Stimulated activated naive CD8-positive, alpha-beta T cell treated with anti-CD3 and anti-CD28 coated beads, Interleukin-15, amount 100 ng/mL, for 72 hours (primary cell): ENCODE data around the gene ABCC11.

Experiments used
- ATAC-seq: fragments of 150-1000 bp; cut with Tn5 transposase; 2 replicates; pipeline ENCODE4 v1.10.0; 2021; ENCODE audit warnings: mild to moderate bottlenecking, moderate library complexity
- DNase-seq, 2 donors: peaks; one replicate each; pipeline ENCODE4 v3.0.0; 2021 to 2022
- H3K27ac Mint-ChIP-seq, 2 donors: one replicate each; pipeline ENCODE4 v1.8.0; 2022; ENCODE audit warnings: mild to moderate bottlenecking in 2 of 2, mixed read lengths in 2 of 2, moderate library complexity in 2 of 2
- H3K27me3 Mint-ChIP-seq: one replicate; pipeline ENCODE4 v1.8.0; 2022; ENCODE audit warnings: mixed read lengths
- H3K4me1 Mint-ChIP-seq: one replicate; pipeline ENCODE4 v1.8.0; 2022; ENCODE audit warnings: mild to moderate bottlenecking, mixed read lengths
- H3K4me3 Mint-ChIP-seq, 2 donors: one replicate each; pipeline ENCODE4 v1.8.0; 2022; ENCODE audit warnings: mild to moderate bottlenecking in 2 of 2, mixed read lengths in 2 of 2, moderate library complexity in 1 of 2
- H3K9me3 Mint-ChIP-seq, 2 donors: one replicate each; pipeline ENCODE4 v1.8.0; 2022; ENCODE audit warnings: mixed read lengths in 2 of 2

ABCC11 gene

DNA sequence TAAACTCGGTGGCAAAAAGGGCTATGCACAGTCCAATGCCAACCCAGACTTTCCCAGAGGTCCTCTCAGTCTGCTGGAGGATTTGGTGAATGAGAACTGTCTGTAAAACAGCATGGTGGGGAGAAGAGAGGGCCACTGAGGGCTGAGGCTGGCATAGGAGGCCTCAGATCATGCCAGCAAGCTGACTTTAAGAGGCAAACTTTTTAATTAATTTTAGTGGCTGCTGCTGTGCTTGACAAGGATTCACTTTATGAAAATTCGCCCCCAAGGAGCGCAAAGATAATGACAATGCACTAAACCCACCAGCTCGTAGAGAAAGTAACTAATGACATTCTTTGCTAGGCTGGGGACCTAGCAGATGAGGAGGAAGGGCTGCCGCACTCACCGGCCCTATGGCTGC, 106.5 kb downstream of the ABCC11 start:
- no peak overlapping the region for H3K27ac Mint-ChIP-seq
- DNase-seq = no peak
- H3K4me3 Mint-ChIP-seq = no peak overlapping the region
- no peak for ATAC-seq
- peaks cover 27% of the 10 kb centered on the region for H3K27me3 Mint-ChIP-seq
- H3K9me3 Mint-ChIP-seq = no peaks in the 10 kb centered on the region
- H3K4me1 Mint-ChIP-seq = no peaks in the 10 kb centered on the region

DNA sequence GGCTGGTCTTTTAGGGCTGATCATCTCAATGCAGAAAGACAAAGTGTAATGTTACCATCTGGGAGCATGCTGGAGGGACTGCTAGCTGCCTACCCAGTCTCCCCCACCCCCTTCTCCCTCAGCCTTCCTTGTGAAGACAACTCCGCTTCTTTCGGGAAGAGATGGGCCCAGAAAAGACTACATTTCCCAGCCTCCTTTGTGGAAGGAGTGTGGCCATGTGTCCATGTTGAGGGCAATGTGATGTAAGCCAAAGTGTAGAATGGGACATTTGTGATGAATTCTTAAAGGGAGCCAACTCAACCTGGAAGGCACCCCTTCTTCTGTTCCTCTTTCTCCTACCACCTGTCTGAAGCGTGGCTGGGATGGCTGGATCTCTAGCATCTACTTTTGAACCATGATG, 107.8 kb downstream of the ABCC11 start:
- H3K4me1 Mint-ChIP-seq = no peaks in the 10 kb centered on the region
- no peak overlapping the region for H3K4me3 Mint-ChIP-seq
- H3K27me3 Mint-ChIP-seq = peaks cover 24% of the 10 kb centered on the region
- H3K27ac Mint-ChIP-seq = no peak overlapping the region
- no peaks in the 10 kb centered on the region for H3K9me3 Mint-ChIP-seq
- ATAC-seq (no peak), DNase-seq (no peak)

DNA sequence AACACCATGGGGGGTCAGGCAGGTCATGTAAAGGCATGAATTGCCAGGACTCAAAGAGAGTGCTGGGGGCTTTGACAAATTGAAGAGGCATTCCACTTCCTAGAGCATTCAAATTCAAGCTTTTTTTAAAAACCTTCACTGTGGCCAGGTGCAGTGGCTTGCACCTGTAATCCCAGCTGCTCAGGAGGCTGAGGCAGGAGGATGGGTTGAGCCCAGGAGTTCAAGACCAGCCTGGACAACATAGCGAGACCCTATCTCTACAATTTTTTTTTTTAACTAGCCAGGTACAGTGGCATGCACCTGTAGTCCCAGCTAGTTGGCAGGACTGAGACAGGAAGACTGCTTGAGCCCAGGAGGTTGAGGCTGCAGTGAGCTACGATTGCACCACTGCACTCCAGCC, 108.8 kb downstream of the ABCC11 start:
- H3K9me3 Mint-ChIP-seq = no peaks in the 10 kb centered on the region
- H3K27ac Mint-ChIP-seq = no peak overlapping the region
- ATAC-seq (no peak), DNase-seq (no peak)
- H3K27me3 Mint-ChIP-seq = peaks cover 20% of the 10 kb centered on the region
- H3K4me3 Mint-ChIP-seq = no peak overlapping the region
- H3K4me1 Mint-ChIP-seq = no peaks in the 10 kb centered on the region

DNA sequence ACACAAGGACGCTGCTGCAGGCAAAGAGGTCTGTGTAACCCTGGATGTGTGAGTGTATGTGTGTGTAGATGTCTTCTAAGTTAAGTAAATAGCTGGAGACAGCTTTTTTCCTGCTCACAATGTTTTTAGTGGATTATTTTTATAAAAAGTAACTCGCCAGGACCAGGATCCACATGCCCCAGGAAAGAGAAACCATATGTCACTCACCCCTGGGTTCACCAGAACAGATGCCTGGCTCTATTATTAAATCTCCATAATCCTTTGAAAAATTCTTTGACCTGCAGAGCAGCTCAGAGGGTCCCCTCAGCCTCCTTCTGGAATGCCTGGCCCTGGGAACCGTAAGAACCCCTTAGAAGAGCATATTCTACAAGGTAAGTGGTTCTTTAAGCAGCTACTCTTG, 109.5 kb downstream of the ABCC11 start:
- ATAC-seq = no peak
- Mint-ChIP-seq H3K4me1 (no peaks in the 10 kb centered on the region), H3K9me3 (no peaks in the 10 kb centered on the region), H3K27me3 (peaks cover 20% of the 10 kb centered on the region), H3K27ac (no peak overlapping the region), H3K4me3 (no peak overlapping the region)
- no peak for DNase-seq

DNA sequence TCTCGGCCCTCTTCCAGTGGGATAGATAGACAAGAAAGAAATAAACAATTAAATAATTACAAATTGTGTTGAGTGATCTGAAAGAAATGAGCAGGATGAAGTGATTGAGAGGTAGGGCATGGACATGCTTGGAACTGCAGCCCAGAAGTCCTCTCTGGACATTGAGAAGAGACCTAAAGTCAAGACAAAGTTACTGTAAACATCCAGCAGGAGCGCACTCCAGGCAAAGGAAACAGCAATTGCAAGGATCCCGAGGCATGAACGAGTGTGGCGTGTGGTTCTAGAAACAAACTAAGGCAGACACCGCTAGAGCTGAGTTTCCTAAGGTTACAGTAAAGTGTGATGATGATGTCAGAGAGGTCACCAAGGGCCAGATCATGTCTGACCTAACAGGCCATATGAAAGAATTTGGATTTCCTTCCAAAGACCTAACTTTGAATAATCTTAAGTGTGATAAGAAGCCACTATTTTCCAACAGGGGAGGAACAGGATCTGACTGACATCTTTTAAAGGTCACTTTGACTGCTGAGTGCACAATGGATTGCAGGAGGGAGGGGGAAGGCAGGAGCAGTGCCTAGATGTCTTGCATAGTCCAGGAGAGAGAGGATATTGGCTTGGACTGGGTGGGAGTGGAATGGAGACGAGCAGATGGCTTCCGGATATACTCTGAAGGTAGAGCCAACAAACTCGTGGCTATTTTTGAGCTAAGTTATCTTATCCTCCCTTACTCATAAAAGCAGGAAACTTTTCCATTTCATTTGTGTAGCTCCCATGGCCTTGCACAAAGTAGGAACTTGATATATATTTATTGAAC, 110.6 kb downstream of the ABCC11 start:
- Mint-ChIP-seq H3K27me3 (peaks cover 12% of the 10 kb centered on the region), H3K9me3 (no peaks in the 10 kb centered on the region), H3K4me3 (no peak overlapping the region), H3K27ac (no peak overlapping the region), H3K4me1 (no peaks in the 10 kb centered on the region)
- DNase-seq = no peak
- no peak for ATAC-seq

DNA sequence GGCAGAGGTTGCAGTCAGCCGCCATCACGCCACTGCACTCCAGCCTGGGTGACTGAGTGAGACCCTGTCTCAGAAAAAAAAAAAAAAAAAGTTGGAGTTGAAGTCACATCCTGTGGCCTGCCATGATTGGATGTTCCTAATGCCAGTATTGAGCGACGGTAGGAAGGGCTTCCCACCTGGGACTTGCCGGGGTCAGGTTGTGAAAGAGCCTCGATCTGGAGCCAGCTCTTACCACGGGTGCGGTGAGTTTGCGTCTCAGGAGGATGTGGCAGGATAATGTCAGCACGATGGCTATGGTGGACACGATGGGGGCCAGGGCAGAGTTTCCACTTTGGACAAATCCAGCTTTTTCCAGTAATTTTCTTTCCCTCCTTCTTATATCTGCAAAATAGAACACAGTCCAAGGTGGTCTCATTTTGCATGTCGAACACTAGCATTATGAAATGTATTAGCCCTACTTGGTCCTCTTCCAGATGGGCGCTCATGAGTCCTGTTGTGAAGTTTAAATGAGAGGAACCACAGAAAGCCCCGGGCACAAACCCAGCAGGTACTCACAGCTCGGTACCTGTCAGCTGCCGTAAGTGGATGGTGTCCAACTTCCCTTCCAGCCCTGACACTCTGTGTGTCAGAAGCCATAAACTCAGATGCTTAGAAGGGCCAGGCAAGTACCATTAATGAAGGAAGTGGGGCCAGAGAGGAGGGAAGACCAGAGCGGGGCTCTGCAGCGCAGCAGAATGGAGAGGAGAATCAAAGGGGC, 113.7 kb downstream of the ABCC11 start:
- no peaks in the 10 kb centered on the region for H3K9me3 Mint-ChIP-seq
- no peak for ATAC-seq
- DNase-seq = no peak
- no peaks in the 10 kb centered on the region for H3K4me1 Mint-ChIP-seq
- peak overlapping the region in 1 of 2 donors; percentile 87 for H3K27ac Mint-ChIP-seq
- peaks cover 31% of the 10 kb centered on the region for H3K27me3 Mint-ChIP-seq
- H3K4me3 Mint-ChIP-seq = no peak overlapping the region

DNA sequence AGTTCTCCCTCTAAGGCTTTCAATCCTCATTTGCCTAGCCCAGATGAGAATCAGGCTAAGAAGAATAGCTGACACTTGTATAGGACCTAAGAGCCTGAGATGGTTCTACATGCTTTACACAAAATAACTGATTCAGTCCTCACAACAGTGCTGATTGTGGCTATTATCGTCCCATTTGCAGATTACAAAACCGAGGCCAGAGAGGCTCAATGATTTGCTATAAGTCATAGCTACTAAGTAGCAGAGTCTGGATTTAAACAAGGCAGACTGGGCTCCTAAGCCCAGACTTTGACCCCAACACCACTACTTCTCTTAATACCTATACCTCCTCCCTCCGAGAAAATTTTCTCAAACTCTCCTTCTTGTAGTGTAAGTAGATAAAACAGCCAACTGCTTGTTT, 114.6 kb downstream of the ABCC11 start:
- Mint-ChIP-seq H3K27ac (no peak overlapping the region), H3K4me1 (no peaks in the 10 kb centered on the region), H3K9me3 (no peaks in the 10 kb centered on the region)

DNA sequence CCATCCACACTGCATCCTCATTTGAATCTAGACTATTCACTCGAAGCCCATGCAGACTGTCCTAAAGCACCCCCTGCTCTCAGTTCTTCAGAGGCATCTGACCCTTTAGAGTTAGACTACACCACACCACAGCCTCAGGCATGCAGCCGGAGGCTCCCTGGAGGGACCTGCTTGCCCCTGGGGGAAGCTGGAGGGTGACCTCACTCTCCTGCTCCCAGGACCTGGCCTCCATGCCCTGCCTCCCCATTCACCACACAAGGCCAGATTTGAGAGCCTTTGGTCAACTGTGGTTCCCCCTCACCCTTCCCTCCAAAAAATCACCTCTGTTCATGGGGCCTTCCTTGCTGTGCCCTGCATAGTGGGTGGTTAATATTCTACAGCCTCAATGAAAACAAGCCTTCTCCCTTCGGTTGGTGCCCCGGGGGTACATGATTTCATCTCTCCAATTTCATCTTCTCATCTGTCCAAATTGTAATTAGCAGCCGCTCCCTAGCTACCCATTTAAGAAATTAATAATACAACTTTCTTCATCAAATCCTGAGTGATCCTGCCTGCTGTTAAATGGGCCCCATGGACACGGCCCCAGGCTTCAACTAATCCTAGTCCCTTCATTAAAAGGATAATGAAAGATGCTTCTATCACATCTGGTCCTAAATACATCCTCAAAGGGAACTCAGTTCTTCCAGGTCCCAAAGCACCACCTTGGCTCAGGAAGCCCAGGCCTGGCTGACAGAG, 116.0 kb downstream of the ABCC11 start:
- Mint-ChIP-seq H3K27me3 (peaks cover 37% of the 10 kb centered on the region), H3K4me1 (no peaks in the 10 kb centered on the region), H3K4me3 (no peak overlapping the region), H3K27ac (no peak overlapping the region), H3K9me3 (no peaks in the 10 kb centered on the region)
- ATAC-seq (no peak), DNase-seq (no peak)

More for the DNA sequence above, 114.6 kb downstream of the ABCC11 start:
- H3K27me3 Mint-ChIP-seq = peaks cover 31% of the 10 kb centered on the region
- ATAC-seq (no peak), DNase-seq (no peak)
- H3K4me3 Mint-ChIP-seq = no peak overlapping the region

DNA sequence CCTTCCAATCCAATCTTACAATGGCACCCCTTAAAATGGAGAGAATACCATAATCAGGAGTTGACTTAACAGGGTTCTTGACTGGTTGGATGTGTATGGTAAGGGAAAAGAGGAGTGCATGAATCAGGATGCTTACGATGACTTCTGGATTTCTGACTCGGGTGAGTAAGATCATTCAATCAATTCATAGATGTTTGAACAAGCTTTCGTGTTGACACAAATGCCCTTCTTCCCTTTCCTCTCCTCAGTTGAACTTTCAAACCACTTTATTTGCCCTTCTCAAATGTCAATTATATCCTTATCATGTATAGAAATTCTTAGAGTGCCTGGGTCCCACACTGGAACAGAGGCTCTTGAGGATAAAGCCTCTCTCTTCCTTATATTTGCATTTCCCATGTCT, 117.4 kb downstream of the ABCC11 start:
- no peaks in the 10 kb centered on the region for H3K4me1 Mint-ChIP-seq
- H3K9me3 Mint-ChIP-seq = peaks cover 0 to 4% of the 10 kb centered on the region in 2 donors
- H3K4me3 Mint-ChIP-seq = no peak overlapping the region
- DNase-seq = no peak
- H3K27me3 Mint-ChIP-seq = peaks cover 44% of the 10 kb centered on the region
- no peak overlapping the region for H3K27ac Mint-ChIP-seq
- ATAC-seq = no peak

DNA sequence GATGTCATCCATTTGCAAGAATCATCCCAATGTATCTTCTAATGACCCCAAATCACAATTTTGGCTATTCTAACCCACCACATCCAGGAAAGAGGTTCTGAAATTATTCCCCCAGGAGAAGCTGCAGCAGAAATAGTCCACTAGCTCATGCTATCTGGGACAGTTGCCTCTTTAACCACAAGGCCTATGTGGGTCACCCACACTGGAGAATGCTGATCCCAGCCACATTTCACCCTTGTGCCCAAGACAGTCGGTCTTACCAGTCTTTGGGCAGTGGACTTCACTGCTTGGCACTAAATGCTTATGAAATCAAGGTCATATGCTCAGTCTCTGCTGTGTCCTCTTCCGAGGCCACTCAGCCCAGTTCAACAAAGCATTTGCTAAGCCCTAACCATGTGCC, 118.6 kb downstream of the ABCC11 start:
- Mint-ChIP-seq H3K9me3 (peaks cover 0 to 8% of the 10 kb centered on the region in 2 donors), H3K27ac (no peak overlapping the region), H3K27me3 (peaks cover 54% of the 10 kb centered on the region), H3K4me1 (no peaks in the 10 kb centered on the region), H3K4me3 (no peak overlapping the region)
- DNase-seq = no peak
- no peak for ATAC-seq

DNA sequence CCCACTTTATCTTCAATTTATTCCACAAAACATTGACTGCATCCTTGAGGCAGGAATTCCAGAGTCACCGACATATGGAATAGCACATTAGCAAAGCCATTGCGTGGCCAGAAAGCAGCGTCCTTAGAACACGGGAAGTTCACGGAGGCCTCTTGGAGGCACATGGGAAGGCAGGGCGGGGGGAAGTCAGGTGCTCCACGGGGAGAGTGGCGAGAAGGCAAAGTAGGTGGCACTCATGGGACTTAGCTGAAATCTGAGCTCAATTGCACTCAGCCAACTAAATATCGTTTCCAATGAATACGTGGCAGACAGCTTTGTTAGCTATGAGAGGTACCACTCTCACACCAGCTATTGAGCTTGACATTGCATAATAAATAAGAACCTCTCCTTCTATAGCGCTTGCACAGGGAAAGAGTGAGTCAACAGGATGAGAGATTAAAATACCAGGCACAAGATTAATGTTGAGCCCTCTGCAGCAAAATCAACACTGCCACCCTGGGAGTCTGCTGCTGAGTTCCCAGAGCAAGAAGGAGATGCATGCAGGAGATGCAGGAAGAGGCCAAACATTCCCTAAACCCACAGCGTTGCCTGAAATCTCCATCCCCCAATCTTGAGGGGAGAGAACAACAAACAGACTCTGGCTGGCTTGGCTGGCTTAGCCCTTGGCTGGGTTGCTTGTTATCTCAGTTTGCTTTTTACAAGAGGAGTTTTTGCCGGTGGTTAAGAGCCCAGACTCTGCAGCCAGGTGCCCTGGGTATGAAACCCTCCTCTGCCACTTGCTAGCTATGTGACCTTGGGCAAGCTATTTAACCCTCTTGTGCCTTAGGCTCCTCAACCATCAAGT, 120.3 kb downstream of the ABCC11 start:
- DNase-seq = no peak
- H3K4me3 Mint-ChIP-seq = no peak overlapping the region
- H3K9me3 Mint-ChIP-seq = peaks cover 0 to 8% of the 10 kb centered on the region in 2 donors
- H3K27me3 Mint-ChIP-seq = peaks cover 54% of the 10 kb centered on the region
- peaks cover 9% of the 10 kb centered on the region for H3K4me1 Mint-ChIP-seq
- ATAC-seq = no peak
- H3K27ac Mint-ChIP-seq = no peak overlapping the region

DNA sequence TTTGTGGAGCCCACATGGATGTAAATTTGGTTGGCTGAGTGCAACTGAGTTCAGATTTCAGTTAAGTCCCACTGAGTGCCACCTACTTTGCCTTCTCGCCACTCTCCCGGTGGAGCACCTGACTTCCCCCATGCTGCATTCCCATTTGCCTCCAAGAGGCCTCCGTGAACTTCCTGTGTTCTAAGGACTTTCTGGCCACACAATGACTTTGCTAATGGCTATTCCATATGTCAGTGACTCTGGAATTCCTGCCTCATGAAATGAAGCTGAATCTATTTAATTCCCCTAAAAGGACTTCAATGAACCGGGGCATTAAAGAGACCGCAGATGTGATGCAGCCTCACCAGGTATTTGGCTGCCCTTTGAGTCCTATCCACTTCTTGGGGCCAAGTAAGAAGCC, 121.5 kb downstream of the ABCC11 start:
- no peak overlapping the region for H3K4me3 Mint-ChIP-seq
- no peak for ATAC-seq
- H3K27me3 Mint-ChIP-seq = peaks cover 45% of the 10 kb centered on the region
- peaks cover 9% of the 10 kb centered on the region for H3K4me1 Mint-ChIP-seq
- DNase-seq = no peak
- no peak overlapping the region for H3K27ac Mint-ChIP-seq
- H3K9me3 Mint-ChIP-seq = peaks cover 0 to 8% of the 10 kb centered on the region in 2 donors

DNA sequence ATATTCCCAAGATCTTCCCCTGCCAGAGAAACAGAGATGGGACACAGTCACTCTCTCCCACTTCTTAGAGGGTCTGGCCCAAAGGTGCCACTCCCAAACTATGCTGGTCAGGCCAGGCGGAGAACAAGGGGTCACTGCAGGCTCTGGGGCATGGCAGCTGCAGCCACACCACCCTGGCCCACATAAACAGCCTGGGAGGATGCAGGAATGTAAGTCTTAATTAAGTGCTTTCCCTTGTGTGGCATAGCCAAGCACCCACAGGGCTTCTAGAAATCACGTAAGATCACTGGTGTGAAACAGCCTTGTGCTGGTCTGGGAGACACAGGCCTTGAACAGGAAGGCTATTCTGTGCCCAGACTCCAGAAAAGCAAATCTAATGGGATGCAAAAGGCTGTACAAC, 123.1 kb downstream of the ABCC11 start:
- no peak overlapping the region for H3K4me3 Mint-ChIP-seq
- peaks cover 37% of the 10 kb centered on the region for H3K27me3 Mint-ChIP-seq
- H3K27ac Mint-ChIP-seq = no peak overlapping the region
- DNase-seq = no peak
- ATAC-seq = no peak
- peaks cover 9% of the 10 kb centered on the region for H3K4me1 Mint-ChIP-seq
- peaks cover 0 to 8% of the 10 kb centered on the region in 2 donors for H3K9me3 Mint-ChIP-seq

DNA sequence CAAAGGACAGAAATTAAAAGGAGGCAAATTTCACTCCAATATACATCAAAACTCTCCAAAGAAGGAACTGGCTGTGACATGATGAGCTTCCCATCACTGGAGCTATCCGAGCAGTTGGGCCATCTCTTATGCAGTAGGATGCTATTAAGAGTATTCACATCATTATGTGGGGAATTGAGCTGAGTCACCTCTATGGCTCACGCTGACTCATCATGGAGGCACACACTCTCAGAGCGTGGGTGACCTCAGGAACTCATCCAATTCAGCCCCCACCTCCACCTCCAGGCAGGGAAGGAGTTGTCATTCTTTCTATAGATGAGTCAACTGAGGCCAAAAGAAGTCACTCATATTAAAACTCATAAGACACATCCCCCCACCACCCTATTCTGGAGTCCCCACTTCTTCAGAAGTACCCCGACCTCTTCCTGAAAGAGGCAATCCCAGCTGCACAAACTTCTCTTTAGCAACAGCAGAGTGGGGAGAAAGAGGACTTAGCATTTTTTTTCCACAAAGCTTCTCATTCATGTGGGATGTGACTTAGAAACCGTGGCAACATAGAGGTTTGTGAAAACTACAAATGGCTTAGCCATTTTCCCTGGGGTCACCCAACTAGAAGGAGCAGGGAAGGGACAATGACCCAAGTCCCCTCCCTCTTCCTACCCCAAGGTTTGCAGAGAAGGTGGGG, 124.1 kb downstream of the ABCC11 start:
- Mint-ChIP-seq H3K27ac (no peak overlapping the region), H3K27me3 (peaks cover 31% of the 10 kb centered on the region), H3K9me3 (peaks cover 0 to 8% of the 10 kb centered on the region in 2 donors), H3K4me3 (no peak overlapping the region), H3K4me1 (peaks cover 9% of the 10 kb centered on the region)
- peak; percentile 85 for ATAC-seq
- DNase-seq = peak in 1 of 2 donors; percentile 36

DNA sequence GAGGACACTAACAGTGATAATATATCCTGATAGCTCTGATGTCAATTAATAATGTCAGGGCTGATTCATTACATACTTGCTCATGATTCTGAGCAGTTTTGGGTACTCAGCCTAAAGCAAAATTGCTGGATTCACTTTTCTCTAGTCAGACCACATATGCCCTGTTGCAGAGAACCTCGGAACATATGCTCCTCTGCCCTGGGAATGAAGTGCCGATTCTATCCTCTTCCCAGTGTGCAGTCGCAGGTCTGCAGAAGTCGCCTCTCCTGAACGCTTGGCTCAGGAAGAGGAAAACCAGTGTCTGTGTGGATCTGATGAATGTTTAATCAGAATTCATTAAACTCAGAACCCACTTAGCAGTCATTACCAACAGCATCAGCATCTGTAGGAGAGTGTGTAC, 126.1 kb downstream of the ABCC11 start:
- H3K27ac Mint-ChIP-seq = no peak overlapping the region
- ATAC-seq = no peak
- no peak for DNase-seq
- peaks cover 9% of the 10 kb centered on the region for H3K4me1 Mint-ChIP-seq
- H3K4me3 Mint-ChIP-seq = no peak overlapping the region
- peaks cover 28% of the 10 kb centered on the region for H3K27me3 Mint-ChIP-seq
- peaks cover 0 to 8% of the 10 kb centered on the region in 2 donors for H3K9me3 Mint-ChIP-seq
